ENCODE measurements around the gene PLD1. TPM values are rescaled to one million over a fixed set of nuclear protein-coding genes. Genes with fewer than 3 reads are reported as not detected.

The PLD1 gene
- total and polyA plus RNA-seq, 8 donors: 3.4 to 43.0 (median 11.0) TPM

DNA sequence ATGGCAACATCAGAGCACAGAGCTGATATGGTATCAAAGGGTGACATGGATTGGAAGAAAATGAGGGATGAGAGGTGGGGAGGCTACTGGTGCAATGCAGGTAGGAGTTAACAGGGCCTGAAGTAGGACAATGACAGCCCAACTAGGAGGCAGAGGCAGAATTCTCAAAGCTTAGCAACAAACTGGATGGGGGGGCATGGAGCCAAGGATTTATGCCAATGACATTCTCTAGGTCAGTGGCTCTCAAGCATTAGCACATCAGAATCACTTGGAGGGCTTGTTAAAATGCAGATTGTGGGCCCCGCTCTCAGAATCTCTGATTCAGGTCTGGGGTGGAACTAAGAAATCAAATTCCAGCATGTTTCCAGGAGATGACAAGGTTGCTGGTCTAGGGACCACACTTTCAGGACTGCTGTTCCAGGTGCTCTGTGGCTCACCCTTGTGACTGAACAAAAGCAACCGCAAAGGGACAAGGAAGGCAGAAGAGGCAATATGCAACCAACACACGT is 252.0 kb downstream of the PLD1 start:
- intact Hi-C loops (cut with DNase I; ENCODE audit: low total_unique reads): no loop called here

DNA sequence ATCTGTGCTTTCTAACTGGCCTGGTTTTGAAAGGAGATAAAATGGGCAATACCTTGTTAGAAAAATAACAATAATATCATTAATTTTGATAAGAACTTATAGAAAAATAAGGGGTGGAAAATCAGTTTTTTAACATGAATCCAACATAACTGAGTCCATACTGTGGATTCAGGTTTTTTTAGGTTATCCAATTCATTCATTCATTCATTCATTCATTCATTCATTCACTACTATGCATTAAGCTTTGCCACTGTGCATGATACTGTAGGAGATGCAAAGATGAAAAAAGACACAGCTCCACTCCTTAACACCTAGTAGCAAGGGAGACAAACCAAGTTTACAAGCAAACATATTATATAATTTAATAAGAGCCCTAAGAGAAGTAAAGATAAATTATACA is 253.1 kb downstream of the PLD1 start:
- Histone ChIP-seq H3K27ac (no peak overlapping the region), H3K27me3 (no peaks in the 10 kb centered on the region), H3K36me3 (no peaks in the 10 kb centered on the region), H3K9me3 (no peaks in the 10 kb centered on the region), H3K4me1 (peaks cover 0 to 7% (median 0%) of the 10 kb centered on the region in 4 donors), H3K4me3 (no peak overlapping the region)
- DNase-seq: no peak
- intact Hi-C loops (cut with DNase I; ENCODE audit: low total_unique reads): no loop called here
- TF ChIP-seq EP300 (IDR thresholded peaks at IDR 0.05) (no peak), POLR2AphosphoS5 (IDR thresholded peaks at IDR 0.05) (no peak), POLR2A (IDR thresholded peaks at IDR 0.05) (no peak)
- TF ChIP-seq, protein P1, sequence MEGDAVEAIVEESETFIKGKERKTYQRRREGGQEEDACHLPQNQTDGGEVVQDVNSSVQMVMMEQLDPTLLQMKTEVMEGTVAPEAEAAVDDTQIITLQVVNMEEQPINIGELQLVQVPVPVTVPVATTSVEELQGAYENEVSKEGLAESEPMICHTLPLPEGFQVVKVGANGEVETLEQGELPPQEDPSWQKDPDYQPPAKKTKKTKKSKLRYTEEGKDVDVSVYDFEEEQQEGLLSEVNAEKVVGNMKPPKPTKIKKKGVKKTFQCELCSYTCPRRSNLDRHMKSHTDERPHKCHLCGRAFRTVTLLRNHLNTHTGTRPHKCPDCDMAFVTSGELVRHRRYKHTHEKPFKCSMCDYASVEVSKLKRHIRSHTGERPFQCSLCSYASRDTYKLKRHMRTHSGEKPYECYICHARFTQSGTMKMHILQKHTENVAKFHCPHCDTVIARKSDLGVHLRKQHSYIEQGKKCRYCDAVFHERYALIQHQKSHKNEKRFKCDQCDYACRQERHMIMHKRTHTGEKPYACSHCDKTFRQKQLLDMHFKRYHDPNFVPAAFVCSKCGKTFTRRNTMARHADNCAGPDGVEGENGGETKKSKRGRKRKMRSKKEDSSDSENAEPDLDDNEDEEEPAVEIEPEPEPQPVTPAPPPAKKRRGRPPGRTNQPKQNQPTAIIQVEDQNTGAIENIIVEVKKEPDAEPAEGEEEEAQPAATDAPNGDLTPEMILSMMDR (IDR thresholded peaks at IDR 0.05): no peak

More for the DNA sequence above, 252.0 kb downstream of the PLD1 start:
- no peak overlapping the region for H3K27ac ChIP-seq
- 86 to 93% (median 92%) methylated on average over 3 of the region's 3 CpGs for WGBS, 5 donors
- TF ChIP-seq POLR2AphosphoS5 (IDR thresholded peaks at IDR 0.05) (no peak), POLR2A (IDR thresholded peaks at IDR 0.05) (no peak), EP300 (IDR thresholded peaks at IDR 0.05) (no peak)
- TF ChIP-seq, protein P1 (IDR thresholded peaks at IDR 0.05): no peak
- DNase-seq: no peak
- no peaks in the 10 kb centered on the region for H3K27me3 ChIP-seq
- H3K9me3 ChIP-seq: no peaks in the 10 kb centered on the region
- H3K4me1 ChIP-seq: peaks cover 0 to 7% (median 0%) of the 10 kb centered on the region in 4 donors
- no peak overlapping the region for H3K4me3 ChIP-seq
- H3K36me3 ChIP-seq: no peaks in the 10 kb centered on the region

DNA sequence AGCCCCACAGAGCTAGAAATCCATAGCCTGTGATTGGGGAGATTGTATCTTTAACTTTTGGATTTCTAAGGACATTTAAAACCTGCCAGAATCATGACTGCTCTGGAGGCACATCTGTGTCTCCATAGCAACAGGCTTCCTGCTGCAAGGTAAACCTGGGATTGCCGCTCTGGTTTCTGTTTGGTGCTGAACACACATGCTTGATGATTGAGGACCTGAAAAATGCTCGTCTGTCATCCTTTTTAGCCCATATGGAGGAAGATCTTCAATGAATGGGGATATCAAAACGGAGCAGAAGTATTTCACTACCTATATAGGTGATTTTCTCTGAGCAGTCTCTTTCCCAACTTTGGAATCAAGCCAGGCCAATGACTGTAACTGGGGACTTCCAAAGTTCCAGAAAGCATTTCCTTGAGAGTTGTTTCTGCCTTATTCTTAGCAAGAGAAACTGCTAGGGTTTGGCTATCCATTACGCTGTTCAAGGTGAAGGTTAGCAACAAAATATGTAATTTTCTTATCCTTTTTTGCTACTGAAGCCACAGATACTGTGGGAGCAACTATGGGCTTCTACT is 253.6 kb downstream of the PLD1 start:
- Histone ChIP-seq H3K36me3 (no peaks in the 10 kb centered on the region), H3K27ac (no peak overlapping the region), H3K4me1 (peaks cover 0 to 7% (median 0%) of the 10 kb centered on the region in 4 donors), H3K9me3 (no peaks in the 10 kb centered on the region), H3K27me3 (no peaks in the 10 kb centered on the region), H3K4me3 (no peak overlapping the region)
- 31 to 58% (median 32%) methylated on average over 4 of the region's 4 CpGs for WGBS, 5 donors
- peak in 1 of 2 donors; percentile 52 for DNase-seq
- TF ChIP-seq POLR2A (IDR thresholded peaks at IDR 0.05) (no peak), POLR2AphosphoS5 (IDR thresholded peaks at IDR 0.05) (no peak), EP300 (IDR thresholded peaks at IDR 0.05) (no peak)
- TF ChIP-seq, protein P1 (IDR thresholded peaks at IDR 0.05): no peak
- intact Hi-C loops (cut with DNase I; ENCODE audit: low total_unique reads): no loop called here

DNA sequence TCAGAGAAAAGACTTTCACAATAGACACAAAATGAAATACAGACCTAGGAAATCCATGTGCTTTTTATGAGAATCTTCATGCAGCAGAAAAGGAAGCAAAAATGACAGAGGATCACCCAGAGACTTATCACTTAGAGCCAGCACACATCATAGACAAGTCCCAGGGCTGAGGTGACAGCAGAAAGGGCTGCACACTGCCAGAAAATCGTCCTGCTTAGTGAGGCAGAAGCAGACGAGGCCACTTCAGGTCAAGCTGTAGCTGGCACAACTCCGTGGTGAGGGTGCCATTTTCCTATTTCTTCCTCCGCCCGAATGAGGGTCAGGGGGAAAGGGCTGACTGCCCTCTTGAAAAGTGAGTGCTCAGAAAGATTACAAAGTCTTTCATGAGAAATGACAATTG is 254.1 kb downstream of the PLD1 start:
- DNase-seq: no peak
- intact Hi-C loops (cut with DNase I; ENCODE audit: low total_unique reads): no loop called here
- peaks cover 0 to 7% (median 0%) of the 10 kb centered on the region in 4 donors for H3K4me1 ChIP-seq
- H3K4me3 ChIP-seq: no peak overlapping the region
- no peak for TF ChIP-seq EP300 (IDR thresholded peaks at IDR 0.05)
- no peak for TF ChIP-seq POLR2AphosphoS5 (IDR thresholded peaks at IDR 0.05)
- TF ChIP-seq, protein P1 (IDR thresholded peaks at IDR 0.05): no peak
- TF ChIP-seq POLR2A (IDR thresholded peaks at IDR 0.05): no peak
- H3K27ac ChIP-seq: no peak overlapping the region
- WGBS, 5 donors: 23 to 52% (median 34%) methylated on average over 5 of the region's 5 CpGs
- H3K27me3 ChIP-seq: no peaks in the 10 kb centered on the region
- H3K36me3 ChIP-seq: no peaks in the 10 kb centered on the region
- H3K9me3 ChIP-seq: no peaks in the 10 kb centered on the region
